ENCODE measurements around the gene TOX2.
A peak's percentile ranks its signal among the peaks of the same experiment; 100 is the strongest.

Gene TOX2

DNA sequence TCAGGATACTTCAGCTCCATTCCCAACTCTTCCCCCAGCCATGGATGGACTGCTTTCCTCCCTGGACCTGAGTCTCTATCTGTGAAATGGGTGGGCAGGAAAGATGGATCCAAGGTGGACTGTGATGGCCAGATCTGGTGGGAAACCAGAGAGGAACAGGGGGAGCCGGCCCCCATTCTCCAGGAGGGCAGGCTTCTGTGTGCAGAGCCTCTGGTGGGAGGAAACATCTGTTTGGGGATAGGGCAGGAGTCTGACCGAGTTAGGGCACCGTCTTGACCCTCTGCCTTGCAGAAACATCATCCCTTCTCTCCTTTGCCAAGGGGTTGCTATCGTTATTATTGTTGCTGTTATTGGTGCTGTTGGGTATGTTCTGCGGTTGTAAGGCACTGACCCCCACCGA lies 91.5 kb downstream of the TOX2 start:
- DNase-seq, result no peak

DNA sequence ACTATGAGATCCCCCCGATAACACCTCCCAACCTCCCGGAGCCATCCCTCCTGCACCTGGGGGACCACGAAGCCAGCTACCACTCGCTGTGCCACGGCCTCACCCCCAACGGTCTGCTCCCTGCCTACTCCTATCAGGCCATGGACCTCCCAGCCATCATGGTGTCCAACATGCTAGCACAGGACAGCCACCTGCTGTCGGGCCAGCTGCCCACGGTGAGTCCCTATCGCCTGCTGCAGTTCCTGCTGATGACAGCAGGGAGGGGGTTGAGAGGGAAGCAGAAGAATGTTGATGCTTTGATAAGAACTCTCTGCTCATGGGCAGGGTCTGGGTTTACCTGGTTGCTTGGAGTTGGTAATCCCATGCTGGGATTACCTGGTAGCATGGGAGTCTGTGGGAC lies 91.9 kb downstream of the TOX2 start:
- peak; percentile 26 for DNase-seq

DNA sequence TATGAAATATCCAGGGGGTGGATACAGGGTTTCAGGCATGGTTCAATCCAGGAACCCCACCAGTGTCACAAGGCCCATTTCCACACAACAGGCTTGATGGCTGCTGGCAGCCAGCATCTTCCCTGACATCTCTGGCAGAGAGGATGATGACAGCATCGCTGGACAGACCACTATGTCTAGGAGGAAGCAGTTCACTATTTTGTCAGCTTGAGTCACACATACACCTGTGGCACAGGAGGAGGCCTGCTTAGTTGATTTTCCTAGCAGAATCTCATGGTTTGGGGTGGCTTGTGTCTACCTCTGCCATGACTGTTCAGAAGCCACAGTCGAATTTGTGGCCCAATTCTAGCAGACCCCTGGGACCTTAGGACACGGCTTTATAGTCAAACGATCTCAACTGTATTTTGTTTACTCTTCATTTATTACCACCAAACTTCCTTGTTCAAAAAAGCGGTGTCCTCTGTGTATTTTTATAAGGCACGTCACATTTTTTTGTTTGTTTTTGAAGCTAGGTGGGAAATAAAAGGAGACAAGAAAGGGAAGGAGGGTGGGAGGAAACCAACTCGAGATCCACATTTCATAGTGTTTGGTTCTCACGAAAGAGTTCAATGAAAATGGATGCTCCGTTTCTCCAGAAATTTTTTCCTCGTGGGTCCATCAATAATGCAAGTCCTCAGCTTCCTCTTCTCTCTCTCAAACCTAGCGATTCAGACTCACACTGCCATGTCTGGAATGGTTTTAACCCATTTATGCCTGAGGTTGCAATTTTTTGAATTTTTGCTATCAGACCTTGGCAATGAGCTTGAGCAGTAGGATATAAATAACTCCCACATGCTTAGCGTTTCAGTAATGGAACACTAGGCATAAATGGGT lies 94.4 kb downstream of the TOX2 start:
- DNase-seq, result no peak

DNA sequence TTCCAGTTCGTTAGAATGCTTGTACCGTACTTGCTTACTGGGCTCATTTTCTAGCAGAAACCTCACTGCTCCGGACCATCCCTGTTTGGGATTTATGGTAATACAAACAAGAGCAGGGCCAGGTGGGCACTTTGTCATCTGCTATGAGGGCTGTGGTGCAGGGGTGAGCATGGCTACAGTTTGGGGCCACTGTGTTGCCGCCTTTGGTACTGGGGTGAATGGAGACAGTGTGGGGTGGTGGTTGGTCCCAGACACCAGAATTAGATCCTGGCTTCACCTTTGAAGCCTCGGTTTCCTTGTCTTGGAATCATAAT lies 95.0 kb downstream of the TOX2 start:
- DNase-seq, result no peak

DNA sequence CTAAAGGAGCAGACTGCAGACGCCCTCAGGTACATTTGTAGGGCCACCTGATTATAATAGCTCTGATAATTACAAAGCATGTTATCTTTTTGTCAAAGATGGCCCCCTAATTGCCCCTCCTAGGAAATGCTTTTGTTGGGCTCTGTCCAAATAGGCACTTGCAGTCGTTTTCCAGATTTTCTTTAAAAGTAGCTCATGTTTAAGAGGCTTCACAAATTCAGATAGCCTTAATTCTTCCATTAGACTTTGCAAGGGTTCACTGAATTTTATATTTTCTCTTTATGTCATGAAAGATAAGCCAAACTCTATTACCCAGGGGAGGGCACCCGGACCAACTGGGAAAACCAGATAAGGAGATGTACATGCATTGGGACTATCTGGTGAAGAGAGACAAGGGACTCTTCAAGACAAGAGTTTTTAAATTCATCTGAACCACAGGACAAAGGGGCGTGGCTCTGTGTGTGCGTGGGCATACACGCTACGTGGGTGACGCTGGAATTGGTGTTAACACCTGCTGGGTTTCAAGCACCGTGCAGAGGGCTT lies 95.6 kb downstream of the TOX2 start:
- DNase-seq, result peak; percentile 43

DNA sequence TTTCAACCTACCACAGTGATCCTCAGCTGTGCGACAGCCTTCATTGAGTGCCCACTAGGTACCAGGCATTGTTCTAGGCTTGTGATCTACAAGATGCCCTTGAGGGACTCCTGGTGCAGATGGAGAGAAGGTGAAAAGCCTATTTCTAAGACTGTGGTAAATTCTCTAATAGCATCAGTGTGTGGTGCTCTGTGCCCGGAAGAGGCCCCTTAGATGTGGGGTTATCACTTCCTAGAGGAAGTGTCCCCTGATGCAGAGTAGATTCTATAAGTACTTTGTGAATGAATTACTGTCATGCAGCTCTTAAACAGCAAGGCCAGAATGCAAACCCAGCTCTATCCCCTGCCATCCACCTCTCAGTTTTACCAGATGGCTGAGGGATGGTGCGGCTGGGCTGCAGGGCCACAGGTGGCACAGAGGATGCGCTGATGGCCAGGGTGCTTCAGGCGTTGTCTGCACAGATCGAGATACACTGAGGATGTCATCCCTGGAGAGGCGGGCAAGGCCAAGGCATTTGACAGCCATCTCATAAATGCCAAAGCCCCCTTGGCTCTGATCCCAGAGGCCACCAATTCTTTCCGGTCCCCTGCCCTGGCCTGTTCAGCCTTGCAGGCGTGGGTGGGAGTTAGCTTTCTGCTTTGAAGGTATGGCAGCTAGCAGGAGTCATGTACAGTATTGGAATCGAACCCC lies 96.7 kb downstream of the TOX2 start:
- DNase-seq, result peak; percentile 50

DNA sequence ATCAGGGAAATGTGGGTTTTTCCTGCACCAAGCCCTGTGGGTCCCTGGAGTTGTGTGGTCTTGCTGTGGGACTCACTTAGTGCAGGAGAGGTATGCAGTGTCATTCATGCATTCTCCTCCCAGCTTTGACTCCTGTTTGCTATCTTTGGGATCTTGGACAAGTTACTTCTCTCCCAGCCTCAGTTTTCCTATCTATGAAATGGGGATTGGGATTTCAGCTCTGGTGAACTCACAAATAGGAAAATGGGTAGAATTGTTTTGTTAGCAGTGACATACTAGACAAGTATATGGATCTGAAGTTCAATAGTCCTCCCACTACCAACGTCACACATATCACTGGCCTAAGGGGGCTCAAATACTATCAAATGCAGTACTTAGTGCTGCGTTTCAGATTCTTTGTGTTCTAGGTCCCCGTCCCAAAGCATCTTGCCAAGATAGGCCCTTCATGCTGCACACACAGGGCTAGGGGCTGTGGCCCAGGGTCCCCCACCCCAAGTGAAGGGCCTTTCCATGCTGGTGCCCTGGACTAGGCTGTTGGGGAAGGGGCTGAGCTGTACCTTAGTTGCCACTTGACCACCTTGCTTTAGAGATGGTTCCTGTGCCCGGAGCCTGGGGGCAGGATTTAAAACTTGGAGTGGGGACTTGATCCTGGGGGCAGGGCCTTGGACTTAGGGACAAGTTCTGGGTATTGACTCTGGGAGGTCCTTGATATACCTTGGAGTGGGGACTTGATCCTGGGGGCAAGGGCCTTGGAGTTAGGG lies 98.0 kb downstream of the TOX2 start:
- DNase-seq, result no peak

DNA sequence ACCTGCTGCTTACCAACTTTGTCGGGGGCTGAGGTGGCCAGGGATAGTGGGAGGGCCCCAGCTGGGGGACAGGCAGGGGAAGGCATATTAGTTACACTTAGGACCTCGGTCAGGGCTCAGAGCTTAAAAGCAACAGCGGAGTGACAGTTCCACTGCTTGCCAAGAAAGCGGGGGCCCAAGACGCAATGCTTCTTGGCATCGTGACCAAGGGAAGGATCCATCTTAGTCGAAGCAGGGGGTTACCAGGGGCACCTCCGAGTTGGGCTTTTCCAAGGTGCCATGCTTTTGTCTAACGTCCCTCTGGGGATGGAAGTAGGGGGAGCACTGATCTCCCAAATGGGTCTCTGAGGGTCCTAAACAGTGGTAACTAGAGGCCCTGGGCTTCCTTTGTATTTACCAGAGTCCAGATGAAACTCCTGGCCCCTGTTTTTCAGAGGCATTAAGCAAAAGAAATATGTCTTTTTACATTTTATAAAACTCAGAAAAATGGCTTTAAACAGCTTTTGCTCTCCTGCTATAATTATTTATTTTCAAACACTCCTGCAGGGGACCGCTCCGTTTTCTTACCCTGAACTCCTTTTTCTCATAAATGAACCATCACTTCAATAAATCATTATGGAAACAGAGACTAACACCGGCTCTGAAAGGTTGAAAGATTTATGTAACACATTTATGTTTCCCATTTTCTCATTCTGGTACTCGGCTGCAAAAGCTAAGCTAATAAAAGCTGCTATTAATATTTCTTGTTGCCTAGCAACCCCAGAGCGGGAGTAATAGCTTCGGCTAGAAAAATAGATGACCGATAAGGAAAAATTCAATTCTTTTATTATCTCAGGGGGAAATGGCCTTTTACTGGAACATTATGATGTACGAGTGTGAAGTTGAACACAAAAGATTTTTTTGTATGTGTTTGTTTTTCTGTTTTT lies 100.4 kb downstream of the TOX2 start:
- DNase-seq, result peak; percentile 37

DNA sequence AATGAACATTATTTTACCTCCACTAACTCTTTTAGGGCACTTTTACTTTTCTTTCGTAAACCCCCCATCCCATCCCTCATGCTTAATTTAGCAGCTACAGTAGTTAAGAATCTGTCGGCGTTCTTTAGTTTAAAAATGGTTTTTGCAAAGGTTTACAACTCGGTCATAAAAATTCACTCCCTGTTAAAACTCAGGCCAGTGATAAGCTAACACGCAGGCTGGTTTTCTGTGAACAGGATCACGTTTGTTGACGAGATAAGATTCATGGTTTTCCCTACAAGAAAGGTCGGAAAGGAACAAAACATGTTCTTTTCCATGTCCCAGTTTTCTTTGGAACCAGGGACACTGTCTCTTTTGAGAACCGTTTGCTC lies 101.1 kb downstream of the TOX2 start:
- no peak for DNase-seq

DNA sequence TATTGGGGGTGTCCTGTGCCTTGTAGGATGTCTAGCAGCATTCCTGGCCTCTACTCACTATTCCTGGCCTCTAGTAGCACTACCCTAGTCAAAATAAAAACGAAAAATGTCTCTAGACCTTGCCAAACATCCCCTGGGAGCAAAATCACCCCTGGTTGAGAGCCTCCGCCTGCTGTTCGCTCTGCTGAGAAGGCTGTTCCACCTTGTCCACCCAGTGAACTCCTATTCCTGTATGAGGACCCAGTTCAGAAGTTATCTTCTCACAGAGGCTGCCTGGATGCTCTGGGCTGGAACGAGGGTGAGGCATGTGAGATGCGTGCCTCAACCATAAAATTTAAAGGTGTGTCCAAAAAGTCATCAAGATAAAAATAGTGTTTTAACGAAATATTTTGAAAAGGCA lies 101.9 kb downstream of the TOX2 start:
- DNase-seq, result no peak

DNA sequence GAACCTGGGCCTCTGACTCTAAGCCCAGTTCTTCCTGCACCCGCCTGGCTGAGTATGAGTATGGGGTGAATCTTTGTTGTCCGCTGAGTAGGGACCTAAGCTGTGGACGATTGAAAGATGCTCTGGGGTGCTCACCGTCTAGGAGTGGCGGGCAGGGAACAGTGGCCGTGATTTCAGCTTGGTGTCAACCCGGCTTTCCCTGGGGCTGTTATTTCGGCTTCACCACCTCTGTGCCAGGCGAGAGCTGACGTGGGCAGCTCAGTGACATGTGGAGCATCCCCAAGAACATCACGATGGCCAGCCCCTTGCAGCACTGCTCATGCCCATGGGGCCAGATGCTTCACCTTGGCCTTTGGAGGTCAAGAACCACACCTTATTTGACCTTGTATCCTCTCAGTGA lies 102.6 kb downstream of the TOX2 start:
- DNase-seq, result peak; percentile 35

DNA sequence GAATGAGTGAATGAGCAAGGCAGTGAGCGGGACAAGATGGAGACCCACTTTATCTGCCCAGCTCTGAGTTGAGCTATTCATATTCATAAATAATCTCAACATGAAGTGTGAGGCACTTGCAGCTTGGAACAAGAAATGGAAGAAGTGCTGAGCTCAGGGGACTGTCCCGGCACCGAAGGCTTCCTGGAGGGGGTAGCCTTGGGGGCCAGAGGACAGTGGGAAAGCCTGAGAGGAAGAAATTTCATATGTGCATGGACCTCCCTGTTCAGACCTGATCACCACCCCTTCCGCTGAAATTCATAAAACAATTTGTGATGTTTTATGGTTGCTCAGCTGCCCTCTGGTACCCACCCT lies 103.2 kb downstream of the TOX2 start:
- DNase-seq, result peak; percentile 42

DNA sequence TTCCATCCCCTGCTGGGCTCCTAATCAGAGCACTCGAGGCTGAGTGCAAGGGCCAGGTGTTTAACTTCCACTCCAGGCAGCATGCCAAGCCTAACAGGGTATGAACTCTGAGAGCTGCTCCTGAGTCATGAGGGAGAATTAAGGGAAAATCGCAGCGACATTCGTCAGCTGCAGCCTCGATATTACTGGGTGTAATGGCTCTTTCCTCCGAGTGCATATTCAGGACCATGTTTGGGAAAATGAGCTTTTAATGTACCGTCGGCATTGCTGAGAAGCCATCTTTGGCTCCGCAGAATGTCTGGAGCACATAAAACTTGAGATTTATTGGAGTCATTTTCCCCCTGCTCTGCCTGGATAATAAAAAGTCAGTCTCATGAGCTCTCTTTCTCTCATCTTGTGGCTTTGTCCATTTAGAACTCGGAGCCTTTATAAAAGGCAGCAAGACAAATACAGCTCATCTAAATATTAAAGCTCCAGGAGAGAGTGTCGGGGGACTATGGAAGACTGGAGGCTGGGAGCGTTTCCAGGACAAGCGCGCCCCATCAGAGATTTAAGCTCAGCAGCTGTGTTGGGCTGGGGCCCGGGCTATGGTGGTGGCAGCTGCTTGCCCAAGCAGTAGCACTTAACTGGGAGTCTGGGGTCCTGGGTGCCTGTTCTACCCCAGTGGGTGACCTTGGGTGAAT lies 103.7 kb downstream of the TOX2 start:
- DNase-seq, result no peak

DNA sequence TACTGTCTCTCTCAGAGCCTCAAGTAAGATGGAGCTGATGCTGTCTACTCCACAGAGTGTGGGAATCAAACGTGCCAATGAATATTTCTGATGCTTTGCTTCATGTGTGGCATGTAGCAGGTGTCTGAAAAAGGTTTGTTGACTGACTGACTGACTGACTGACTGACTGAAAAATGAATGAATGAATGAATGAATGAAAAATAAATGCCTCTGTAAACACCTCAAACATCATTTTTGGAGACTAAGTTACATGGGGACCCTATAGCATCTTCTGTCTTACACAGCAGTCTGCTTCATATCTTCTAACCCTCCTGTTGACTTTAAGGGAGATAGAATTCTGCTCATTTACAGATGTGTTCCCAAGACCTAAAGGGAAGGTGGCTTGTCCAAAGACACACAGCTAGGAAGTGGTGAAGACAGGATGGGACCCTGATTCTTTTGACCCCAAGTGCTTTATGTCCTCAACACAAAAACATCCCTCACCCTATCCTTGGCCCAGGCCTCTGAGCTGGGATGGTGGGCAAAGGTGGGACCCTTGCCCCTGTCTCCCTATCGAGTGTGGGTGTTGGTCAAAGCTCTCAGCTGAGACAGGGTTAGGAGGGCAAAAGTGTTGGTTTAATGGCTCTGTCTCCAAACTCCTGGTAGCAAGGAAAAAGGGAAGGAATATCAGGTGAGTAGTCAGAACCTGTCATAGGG lies 104.4 kb downstream of the TOX2 start:
- peak; percentile 50 for DNase-seq

DNA sequence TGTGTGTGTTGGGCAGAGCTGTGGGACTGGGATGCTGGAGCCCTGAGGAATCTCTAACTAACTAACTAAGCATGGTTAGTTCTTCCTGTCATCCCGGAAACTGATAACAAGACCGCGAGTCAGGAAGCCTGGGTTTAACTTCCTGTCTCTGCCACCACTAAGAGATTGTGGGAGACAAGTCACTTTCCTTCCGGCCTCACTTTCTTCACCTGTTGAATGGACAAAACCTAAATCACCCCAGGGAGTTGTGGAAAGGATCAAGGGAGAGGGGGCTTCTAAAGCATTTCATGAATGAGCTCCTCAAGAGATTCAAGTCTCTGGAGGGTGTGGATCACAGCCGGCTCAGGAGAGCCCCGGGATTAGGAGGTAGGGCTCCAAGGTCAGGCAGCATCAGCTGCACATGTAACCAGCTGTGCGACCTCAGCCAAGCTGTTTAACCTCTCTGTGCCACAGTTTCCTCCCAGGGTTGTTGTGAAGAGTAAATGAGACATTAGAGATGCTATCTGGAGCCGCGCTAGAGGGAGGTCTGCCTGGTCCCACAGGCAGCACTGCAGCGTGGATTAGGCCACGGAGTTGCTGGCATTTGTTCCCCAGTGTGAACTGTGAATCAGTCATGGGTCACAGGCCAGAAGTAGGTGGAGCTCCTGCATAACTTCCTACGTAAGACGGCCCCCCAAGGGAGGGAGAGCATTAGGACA lies 105.1 kb downstream of the TOX2 start:
- DNase-seq, result peak; percentile 58

DNA sequence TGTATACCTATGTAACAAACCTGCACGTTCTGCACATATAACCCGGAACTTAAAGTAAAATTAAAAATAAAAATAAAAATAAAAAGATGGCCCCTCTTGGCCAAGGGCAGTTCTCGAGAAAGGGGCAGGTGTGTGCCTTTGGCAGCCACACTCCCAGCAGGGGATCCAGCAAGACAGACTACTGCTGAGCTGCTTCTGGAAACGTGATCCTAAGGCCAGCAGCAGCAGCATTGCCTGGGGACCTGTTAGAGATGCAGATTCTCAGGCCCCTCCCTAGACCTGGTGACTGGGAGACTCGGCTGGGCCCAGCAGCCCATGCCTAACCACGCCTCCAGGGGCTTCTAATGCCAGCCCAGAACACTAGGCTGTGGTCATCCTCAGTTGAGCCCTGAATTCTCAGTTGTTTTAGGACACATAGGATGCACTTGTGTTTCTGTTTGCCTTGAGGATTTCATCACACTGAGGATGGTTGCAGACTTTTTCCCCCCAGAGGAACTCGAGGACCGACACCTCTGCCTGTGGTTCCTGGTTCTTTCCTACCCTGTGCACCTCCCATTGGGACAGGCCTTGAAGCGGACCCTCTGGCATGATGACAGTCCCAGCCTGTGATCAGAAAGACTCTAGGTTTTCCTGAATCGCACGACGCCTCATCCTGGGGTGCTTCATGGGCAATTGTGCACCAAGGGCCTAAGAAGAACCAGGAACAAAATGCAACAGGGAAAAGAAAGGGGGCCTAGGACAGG lies 105.9 kb downstream of the TOX2 start:
- peak; percentile 42 for DNase-seq

DNA sequence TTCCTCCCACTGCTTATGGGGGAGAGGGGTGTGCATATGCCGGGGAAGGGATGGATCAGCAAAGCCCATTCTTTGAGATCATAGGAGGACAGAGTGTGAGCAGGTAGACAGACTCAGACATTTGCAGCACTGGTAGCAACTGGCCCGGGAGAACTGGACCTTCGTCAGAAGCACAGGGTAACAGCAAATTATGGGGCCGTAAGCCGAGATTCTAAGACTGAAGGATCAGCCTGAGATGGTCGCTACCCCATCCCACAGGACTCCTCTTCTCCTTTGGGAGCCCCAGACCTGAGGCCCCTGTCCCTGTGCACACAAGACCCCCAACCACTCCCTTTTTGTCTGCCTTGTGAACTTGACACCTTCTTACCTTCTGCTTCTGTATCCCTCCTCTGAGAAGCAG lies 106.5 kb downstream of the TOX2 start:
- DNase-seq, result peak; percentile 37

DNA sequence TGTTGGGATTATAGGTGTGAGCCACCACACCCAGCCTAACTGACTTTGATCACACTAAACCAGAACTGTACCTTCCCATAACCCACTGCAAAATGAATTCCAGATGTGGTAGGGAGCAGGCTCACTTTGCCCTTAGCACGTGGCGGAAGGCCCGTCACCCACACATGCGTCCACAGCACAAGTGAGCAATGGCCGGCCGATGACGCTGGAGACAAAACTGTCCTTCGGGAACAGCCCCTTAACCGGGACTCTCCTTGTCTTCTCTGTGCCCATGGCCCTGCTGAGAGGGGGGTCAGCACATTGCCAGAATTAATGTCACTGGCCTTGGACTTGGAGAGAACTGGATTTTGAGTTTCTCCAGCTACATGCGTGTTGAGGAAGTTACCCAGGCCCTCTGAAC lies 107.2 kb downstream of the TOX2 start:
- DNase-seq, result peak; percentile 40

DNA sequence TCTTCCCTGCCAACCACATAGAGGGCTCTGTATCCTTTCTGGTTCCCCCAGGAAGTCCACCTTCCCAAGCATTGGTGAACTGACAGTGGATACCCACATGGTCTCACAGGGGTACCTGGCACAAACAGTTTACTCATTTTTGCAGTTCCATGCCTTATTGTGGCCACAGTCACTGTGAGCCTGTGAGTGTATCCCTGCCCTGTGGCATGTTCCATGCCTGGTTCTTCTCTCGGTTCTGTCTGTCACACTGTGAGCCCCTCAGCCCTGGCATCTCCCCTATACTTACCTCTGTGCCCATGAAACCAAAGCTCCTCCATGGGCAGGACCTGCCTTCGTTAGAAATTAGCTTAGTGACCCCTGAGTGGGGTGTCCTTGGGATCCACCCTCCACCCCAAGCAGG lies 107.8 kb downstream of the TOX2 start:
- no peak for DNase-seq
